GM12865 (cell line): ENCODE data around the gene SPACA4.

Source experiments
- DNase-seq: peaks from one replicate; pipeline ENCODE4 v3.0.0; 2010; ENCODE audit warnings: low read depth
- H3K4me3 ChIP-seq: 2 replicates; pipeline ENCODE4 v1.5.1; 2011; ENCODE audit warnings: mild to moderate bottlenecking, low read depth, low read length, control low read depth
- TF ChIP-seq, protein P1 (sequence below): IDR thresholded peaks from 2 replicates; pipeline ENCODE4 v1.5.1; 2011; ENCODE audit warnings: low read length, control low read depth, low read depth, inconsistent platforms; ENCODE audit not compliant: insufficient read depth; ENCODE audit errors: missing control alignments

SPACA4 gene

DNA sequence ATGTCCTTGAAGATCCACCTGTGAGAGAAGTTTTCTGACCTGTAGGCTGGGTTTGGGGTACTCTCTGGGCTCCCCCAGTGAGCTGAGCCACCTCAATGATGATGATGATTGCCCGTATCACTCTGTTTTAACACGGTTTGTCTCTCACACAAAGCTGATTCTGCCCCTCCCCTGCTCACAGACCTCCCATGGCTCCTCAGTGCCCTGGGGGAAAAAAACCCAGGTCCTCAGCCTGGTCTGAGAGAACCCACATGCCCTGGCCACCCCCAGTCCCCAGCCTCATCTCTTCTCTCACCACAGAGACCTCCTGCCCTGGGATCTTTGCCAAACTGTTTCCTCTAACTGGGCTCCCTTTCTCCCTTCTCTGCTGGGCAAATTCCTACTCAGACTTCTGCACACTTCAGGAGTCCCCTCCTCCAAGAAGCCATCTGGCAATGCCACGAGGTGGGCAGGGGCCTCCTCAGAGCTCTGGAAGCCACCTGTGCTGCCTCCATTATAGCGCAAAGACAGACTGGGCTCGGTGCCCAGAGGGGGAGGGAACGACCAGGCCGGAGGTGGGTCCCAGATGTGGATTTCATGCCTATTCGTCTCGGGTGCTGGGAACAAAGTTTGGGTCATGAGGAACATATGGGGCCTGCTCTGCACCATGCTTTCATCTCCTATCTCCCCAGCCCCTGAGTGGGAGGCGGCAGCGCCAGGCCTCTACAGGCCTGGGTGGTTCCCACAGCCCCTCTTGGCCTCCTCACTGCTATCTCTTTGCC lies 47.9 kb downstream of the SPACA4 start:
- DNase-seq = no peak
- TF ChIP-seq, protein P1, sequence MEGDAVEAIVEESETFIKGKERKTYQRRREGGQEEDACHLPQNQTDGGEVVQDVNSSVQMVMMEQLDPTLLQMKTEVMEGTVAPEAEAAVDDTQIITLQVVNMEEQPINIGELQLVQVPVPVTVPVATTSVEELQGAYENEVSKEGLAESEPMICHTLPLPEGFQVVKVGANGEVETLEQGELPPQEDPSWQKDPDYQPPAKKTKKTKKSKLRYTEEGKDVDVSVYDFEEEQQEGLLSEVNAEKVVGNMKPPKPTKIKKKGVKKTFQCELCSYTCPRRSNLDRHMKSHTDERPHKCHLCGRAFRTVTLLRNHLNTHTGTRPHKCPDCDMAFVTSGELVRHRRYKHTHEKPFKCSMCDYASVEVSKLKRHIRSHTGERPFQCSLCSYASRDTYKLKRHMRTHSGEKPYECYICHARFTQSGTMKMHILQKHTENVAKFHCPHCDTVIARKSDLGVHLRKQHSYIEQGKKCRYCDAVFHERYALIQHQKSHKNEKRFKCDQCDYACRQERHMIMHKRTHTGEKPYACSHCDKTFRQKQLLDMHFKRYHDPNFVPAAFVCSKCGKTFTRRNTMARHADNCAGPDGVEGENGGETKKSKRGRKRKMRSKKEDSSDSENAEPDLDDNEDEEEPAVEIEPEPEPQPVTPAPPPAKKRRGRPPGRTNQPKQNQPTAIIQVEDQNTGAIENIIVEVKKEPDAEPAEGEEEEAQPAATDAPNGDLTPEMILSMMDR = no peak

DNA sequence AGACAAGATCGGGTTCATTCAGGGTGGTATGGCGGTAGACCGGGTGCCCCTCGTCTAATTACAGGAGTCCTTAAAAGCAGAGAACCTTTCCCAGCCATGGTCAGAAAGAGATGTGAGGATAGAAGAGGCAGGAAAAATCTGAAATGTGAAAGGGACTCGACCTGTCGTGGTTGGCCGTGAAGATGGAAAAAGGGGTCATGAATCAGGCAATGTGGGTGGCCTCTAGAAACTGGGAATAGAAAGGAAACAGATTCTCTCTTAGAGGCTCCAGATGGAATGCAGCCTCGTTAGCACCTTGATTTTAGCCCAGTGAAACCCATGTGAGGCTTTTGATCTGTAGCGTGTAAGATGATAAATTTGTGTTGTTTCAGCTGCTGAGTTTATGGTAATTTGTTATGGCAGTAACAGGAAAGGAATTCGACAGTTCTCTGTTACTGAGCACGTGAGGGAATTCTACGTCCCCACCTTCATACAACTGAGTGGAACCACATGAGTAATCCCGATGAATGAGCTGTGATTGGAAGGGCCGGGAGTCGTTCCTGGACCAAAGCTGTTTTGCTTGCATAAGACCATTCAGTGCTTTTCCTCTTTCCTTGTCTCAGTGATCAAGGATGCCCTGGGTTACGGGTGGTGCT lies 50.4 kb downstream of the SPACA4 start:
- no peak for DNase-seq
- TF ChIP-seq, protein P1 = no peak
- no peak overlapping the region for H3K4me3 ChIP-seq

More for the DNA sequence above, 47.9 kb downstream of the SPACA4 start:
- H3K4me3 ChIP-seq = no peak overlapping the region
